Dermis blood vessel endothelial cell (primary cell): ENCODE data around the gene EVA1C. TPM values are rescaled to one million over a fixed set of nuclear protein-coding genes. Genes with fewer than 3 reads are reported as not detected.
"Not testable (repeated sequence)": the region's sequence is repeated elsewhere in the genome, so short reads cannot be mapped to it uniquely, and the experiment has no call there.

ENCODE experiments used
- DNase-seq: peaks from one replicate; pipeline ENCODE4 v3.0.0; 2010
- total RNA-seq: library from RNA; depleted of rRNA; stranded (reverse); fragments of >200 nt; gene quantifications from 2 replicates; pipeline ENCODE4 v1.2.3, GENCODE V29; 2014

Gene EVA1C
- total RNA-seq, 1 donor from 2014 or later, result 39.7 TPM

DNA sequence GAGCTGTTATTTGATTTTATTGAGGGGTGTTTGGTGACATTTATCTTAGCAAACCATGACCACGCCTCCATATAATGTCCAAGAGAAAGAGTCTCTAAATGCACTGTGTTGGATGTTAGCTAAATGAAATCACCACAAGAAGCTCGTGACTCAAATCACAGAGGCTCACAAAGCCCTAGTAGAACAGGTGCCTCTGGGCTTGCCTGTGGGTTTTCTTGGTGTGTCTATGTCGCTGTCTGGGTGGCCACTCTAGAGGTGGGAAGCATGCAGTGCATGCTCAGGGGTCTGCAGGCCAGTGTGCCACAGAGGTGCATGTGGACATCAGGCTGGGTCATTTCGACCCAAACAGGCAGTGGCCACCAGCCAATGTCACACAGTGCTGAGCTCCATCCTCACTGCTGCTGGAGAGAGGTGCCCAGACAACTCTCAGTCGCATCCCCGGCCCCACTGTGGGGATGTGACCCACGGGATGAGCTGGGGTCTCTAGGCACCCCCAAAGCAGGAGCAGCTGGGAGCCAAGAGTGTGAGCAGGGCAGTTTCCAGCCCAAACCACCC, 94.0 kb downstream of the EVA1C start:
- DNase-seq, result not testable (repeated sequence)

DNA sequence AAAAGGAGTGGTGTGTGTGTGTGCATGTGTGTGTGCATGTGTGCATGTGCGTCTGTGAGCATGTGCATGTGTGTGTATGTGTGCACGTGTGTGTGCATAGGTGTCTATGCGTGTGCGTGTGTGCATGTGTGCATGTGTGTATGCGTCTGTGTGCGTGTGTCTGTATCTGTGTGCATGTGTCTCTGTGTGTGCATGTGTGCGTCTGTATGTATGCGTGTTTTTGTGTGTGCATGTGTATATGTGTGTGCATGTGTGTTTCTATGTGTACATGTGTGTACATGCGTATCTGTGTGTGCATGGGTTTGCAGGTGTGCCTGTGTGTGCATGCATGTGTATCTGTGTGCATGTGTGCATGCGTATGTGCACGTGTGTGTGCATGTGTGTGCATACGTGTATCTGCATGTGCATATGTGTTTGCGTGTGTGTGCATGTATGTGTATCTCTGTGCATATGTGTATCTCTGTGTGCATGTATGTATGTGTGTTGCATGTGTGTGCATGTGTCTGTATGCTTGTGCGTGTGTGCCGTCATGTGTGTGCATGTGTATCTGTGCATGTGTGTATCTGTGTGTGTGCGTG, 94.9 kb downstream of the EVA1C start:
- no peak for DNase-seq

GRCh38 chr21:32508036-32508435, 95.5 kb downstream of the EVA1C start:
- DNase-seq, result not testable (repeated sequence)

DNA sequence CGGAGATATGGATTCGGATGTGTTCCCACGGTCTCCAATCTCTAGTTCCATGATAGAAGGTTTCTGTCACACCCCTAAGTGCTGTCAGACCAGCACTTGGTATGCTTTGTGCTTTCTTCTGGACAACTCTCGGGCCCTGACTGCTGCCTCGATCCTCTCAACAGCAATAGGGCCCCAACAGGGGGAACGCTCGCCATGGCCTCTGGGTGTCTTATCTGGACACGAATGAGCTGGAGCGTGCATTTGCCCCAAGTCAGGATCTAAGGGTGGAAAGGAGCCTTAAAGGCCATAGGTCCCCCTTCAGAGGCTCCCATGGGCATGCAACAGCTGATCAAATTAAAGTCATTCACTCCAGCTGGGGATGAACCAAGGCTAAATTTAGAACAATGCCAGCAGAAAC, 96.1 kb downstream of the EVA1C start:
- no peak for DNase-seq

DNA sequence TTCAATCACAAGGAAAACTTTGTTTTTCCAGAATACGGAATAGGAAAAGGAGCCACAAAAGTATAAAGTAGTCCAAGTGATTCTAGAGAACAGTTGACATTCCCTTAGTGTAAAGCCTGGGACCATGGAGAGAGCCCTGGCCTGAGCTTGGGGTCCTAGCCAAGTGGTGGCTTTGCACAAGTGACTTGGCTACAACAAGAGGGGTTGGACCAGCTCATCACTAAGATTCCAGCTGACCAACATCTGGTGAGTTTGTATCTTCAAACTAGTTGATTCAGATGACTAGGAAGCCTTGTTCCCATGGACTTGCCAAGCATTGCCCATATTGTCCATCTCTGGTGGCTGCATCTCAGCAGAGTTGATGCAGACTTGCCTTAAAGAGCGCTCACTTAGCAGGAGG, 96.5 kb downstream of the EVA1C start:
- DNase-seq, result not testable (repeated sequence)

DNA sequence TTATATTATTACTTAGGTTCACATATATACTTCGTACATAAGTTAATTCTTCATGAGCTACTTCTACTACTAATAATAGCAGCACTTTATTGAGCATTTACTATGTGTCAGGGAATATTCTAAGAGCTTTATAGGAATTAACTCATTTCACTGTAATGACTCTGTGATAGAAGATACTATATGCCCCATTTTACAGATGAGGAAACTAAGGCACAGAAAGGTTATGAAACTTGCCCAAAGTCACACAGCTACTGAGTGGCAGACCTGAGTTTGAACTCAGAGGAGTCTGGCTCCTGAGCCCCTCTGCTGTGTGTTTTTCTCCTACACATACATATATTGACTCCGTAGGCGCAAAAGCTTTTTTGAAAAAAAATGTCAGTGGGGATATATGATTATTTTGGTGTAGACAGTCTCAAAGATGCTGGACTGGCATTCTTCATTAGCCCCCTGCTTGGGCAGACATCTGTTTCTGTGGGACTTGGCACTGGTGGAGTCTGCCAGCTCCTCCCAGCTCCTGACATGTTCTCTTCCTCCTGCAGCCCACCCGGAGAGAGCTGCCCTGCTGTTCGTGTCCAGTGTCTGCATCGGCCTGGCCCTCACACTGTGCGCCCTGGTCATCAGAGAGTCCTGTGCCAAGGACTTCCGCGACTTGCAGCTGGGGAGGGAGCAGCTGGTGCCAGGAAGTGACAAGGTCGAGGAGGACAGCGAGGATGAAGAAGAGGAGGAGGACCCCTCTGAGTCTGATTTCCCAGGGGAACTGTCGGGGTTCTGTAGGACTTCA, 102.0 kb downstream of the EVA1C start:
- DNase-seq, result no peak

DNA sequence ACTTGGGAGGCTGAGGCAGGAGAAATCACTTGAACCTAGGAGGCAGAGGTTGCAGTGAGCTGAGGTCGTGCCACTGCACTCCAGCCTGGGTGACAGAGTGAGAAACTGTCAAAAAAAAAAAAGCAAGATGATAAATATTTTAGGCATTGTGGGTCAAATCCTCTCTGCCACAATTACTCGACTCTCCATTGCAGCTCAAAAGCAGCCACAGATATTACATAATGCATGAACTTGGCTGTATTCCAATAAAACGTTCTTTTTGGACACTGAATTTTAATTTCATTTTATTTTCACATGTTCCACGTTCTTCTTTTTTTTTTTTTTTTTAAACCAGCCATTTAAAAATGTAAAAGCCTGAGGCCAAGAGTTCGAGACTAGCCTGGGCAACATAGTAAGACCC, 103.4 kb downstream of the EVA1C start:
- DNase-seq, result peak; percentile 54

GRCh38 chr21:32516756-32517649, 104.5 kb downstream of the EVA1C start:
- peak; percentile 97 for DNase-seq

DNA sequence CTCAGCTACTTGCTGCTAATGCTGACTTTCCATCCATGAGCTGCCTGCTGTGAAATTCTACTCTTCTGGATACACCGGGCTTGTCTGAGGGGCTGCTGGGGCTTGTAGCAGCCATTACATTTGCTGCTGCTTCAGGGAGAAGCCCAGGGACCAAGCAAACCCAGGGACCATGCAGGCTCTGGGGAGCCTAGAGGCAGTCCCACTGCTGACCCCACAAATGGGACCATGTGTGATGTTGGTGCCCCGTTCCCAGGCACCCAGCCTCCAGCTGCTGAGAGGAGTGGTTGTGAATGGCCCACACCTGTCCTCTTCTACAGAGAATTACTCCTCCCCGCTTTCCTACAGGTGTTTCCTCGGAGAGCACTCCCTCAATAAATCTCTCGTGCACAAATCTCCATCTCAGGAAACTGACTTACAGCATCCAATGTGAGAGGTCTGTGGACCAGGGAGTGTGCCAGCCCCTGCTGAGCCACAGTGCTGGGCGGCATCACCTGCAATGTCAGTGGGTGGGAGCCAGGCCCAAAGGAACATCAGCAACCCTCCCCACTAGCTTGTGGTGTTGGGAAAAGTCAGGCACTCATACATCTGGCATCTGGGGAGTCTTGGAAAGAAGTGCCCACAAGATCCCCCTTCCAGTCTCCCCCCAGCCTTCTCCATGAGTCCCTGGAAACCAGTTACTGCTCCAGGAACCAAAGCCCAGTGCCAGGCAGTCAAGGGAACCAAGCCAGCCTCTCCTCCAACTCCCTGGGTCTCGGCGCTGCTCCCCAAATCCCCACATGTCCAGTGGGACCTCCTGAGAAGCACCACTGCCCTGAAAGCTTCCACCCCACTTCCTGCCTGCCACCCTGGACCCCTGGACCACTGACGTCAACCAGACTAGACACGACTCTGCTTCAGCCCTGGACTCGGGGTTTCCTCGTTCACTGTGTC, 107.7 kb downstream of the EVA1C start:
- DNase-seq, result peak; percentile 65

DNA sequence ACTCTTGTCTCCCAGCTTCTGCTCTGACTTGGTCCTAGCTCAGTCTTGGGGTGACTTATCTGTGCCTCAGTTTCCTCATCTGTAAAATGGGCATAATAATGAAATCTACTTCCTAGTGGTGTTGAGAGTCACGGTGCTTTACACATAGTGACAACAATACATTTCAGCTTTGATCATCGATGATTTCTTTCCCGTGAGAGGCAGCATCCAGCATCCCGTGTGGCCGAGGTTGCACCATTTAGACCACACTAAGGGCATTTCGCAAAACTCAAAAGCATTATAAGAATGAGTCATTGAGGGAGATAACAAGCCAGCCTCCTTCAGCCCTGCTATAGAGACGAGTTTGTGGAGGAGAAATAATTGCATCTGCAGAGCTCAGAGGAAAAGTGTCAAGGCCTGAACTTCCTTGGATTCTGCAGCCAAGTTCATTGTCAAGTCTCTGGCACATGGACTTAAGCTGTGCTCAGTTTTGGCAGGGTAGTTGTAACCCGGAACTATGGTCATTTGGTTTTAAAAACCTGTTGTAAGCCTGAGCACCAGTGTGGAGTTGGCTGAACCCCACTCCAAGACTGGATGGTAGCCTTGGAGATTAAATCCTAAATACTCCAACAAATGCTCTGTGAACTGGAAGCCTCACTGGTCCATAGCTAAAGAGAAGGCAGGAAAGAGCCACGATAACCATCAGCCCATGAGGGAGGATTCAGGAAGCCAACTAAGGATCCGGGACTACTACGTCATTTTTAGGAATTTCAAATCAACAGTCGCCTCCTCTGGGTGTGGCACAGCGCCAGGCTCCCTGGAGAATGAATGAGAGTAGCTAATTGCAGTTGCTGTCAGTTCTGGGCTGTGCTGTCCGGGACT, 108.6 kb downstream of the EVA1C start:
- peak; percentile 99 for DNase-seq

GRCh38 chr21:32521736-32522355, 109.3 kb downstream of the EVA1C start:
- peak; percentile 28 for DNase-seq

DNA sequence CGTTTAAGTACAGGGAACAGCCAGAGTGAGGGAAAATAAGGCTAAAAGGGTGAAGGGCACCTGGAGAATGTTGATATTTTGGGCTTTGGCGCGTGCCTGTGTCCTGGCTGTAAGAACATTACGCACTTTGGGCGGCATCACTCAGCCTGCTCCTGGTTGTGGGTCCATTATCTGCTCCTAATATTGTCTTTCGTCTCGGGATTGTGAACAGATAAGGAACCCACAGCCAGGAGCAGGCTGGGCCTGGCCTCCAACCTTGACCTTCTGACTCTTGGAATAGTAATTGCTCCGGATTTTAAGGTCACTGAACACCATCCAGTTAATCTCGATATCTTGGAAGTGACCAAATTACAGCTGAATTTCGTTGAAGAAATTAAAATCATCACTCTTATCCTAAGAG, 111.0 kb downstream of the EVA1C start:
- DNase-seq, result peak; percentile 40

DNA sequence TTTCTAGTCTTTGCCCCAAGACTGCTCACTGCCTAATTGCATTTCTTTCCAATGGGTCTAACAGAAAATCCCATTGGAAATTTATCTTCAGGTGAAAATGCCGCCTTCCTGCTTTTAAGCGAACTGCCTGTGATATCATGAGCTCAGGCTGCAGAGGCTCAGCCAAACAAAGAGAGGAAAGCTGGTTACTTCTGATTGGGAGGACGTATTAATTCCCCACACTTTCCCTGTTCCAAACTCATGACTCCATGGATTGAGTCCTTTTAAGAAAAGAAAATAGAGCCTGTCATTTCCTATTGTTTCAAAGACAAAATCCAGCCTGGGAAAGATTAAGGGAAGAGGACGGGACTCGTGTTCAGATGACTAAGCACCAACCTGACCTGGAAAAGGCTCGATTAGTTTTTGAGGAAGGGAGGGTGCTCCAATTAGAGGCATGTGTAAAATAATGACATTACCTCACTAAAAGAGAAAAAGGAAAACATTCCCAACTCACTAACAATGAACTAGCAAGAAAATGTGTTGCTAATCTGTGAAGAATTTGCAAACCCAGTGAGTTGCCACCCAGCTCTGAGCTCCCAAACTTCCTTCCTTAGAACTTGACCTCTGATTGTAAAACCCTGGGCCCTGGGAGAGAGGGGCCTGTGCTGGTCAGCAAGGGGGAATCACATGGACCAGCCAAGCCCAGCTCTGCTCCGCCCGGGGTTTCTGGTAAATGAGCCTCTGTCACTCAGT, 111.6 kb downstream of the EVA1C start:
- peak; percentile 99 for DNase-seq

GRCh38 chr21:32525282-32525681, 112.8 kb downstream of the EVA1C start:
- DNase-seq, result peak; percentile 21

GRCh38 chr21:32529679-32530078, 117.2 kb downstream of the EVA1C start:
- DNase-seq, result no peak

DNA sequence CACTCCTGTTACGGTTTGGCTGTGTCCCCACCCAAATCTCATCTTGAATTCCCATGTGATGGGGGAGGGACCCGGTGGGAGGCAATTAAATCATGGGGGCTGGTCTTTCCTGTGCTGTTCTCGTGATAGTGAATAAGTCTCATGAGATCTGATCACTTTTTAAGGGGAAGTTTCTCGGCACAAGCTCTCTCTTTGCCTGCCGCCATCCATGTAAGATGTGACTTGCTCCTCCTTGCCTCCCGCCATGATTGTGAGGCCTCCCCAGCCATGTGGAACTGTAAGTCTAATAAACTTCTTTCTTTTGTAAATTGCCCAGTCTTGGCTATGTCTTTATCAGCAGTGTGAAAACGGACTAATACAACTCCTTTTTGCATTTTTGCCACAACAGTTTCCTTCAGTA, 118.3 kb downstream of the EVA1C start:
- not testable (repeated sequence) for DNase-seq

DNA sequence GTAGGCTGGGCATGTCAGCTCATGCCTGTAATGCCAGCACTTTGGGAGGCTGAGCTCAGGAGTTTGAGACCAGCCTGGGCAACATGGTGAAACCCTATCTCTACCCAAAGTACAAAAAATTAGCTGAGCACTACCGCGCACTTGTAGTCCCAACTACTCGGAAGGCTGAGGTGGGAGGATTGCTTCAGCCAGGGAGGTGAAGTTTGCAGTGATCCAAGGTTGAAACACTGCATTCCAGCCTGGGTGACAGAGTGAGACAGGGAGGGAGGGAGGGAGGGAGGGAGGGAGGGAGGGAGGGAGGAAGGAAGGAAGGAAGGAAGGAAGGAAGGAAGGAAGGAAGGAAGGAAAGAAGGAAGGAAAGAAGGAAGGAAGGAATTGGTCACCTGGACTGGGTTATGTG, 119.1 kb downstream of the EVA1C start:
- DNase-seq, result not testable (repeated sequence)

DNA sequence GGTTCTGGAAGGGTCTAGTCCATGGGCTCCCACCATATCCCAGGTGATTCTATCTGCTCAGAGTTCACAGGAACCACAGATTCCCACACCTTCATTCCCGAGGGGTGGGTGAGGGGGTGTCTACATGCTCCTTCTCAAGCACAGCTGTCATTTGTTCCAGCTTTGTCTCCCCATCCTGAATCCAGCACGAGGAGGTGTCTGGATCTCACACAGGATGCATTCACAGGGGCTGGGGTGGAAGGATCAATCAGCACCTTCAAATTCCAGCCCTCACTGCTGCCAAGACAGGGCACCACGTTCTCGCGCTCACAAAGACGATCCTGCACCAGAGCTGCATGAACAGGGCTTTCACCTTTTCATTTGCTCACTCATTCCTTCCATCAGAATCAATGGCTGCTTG, 120.1 kb downstream of the EVA1C start:
- no peak for DNase-seq

DNA sequence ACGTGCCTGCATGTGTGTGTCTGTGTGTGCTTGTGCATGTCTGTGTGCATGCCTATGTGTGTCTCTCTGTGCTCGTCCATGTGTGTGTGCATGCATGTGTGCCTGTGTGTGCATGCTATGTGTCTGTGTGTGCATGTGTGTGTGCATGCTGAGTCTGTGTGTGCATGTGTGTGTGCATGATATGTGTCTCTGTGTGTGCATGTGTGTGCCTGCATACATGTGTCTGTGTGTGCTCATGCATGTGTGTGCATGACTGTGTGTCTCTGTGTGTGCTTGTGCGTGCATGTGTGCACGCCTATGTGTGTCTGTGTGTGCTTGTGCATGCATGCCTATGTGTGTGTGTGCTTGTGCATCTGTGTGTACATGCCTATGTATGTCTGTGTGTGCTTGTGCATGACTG, 120.5 kb downstream of the EVA1C start:
- DNase-seq, result no peak

- DNase-seq, result no peak
Observed at GRCh38 chr21:32533611-32534010, 121.1 kb downstream of the EVA1C start.
